Measurements from ENCODE around the gene CHM. TPM values are rescaled to one million over a fixed set of nuclear protein-coding genes. Genes with fewer than 3 reads are reported as not detected.

CHM gene
- total and polyA plus RNA-seq, 2 experiments from 2014 or later = 19.0 to 19.1 TPM

DNA sequence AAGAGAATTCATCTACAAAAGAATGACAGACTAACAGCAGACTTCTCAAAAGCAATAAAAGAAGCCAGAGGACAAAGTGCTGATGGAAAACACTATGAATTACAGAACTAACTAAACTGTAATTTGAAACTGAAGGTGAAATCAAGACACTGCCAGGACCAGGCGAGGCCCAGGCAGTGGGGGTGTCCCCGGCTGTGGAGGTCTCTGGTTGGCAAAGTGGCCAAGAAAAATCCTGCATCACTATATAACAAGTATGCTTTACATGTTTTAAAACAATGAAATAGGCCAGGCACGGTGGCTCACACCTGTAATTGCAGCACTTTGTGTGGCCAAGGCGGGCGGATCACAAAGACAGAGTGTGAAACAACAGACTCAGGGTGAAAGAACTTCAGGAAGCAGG, 32.9 kb downstream of the CHM start (continued):
- TF ChIP-seq ZNF462 (CRISPR knock-in tag; IDR thresholded peaks at IDR 0.05) (no peak), REST (IDR thresholded peaks at IDR 0.05; ENCODE audit: unreplicated experiment) (no peak), JUNB (IDR thresholded peaks at IDR 0.05; ENCODE audit: unreplicated experiment) (no peak), POLR2AphosphoS5 (IDR thresholded peaks at IDR 0.05; ENCODE audit: low read depth) (no peak), CTCF (conservative IDR thresholded peaks at IDR 0.05; ENCODE audit: low read depth in 2 of 2) (no peak), STAT1 (IDR thresholded peaks at IDR 0.05; ENCODE audit: unreplicated experiment) (no peak), NANOG (IDR thresholded peaks at IDR 0.05; ENCODE audit: borderline replicate concordance) (no peak)
- TF ChIP-seq, protein P1, sequence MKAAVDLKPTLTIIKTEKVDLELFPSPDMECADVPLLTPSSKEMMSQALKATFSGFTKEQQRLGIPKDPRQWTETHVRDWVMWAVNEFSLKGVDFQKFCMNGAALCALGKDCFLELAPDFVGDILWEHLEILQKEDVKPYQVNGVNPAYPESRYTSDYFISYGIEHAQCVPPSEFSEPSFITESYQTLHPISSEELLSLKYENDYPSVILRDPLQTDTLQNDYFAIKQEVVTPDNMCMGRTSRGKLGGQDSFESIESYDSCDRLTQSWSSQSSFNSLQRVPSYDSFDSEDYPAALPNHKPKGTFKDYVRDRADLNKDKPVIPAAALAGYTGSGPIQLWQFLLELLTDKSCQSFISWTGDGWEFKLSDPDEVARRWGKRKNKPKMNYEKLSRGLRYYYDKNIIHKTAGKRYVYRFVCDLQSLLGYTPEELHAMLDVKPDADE (IDR thresholded peaks at IDR 0.05) = no peak
